Activated CD4-positive, alpha-beta memory T cell treated with anti-CD3 and anti-CD28 coated beads, Interleukin-2, amount 10 ng/mL, durations not matched to agents 7 days and 5 days (primary cell): ENCODE data around the gene TP53AIP1. TPM values are rescaled to one million over a fixed set of nuclear protein-coding genes. Genes with fewer than 3 reads are reported as not detected.

Experiments
- CTCF ChIA-PET: fragments of 350-600 bp; sonication (Branson Sonifier 250); formaldehyde crosslinking; loops from one replicate; lab custom pipeline; 2021; ENCODE audit warnings: antibody characterized with exemption, inconsistent platforms; lab: Charles Lee
- POLR2A ChIA-PET: fragments of 350-600 bp; sonication (Branson Sonifier 250); formaldehyde crosslinking; loops from one replicate; lab custom pipeline; 2021; ENCODE audit warnings: antibody characterized with exemption; lab: Charles Lee
- DNase-seq: peaks from one replicate; pipeline ENCODE4 v3.0.0-alpha.2; 2020
- H3K27ac Mint-ChIP-seq: one replicate; pipeline ENCODE4 v1.8.0; 2021; ENCODE audit warnings: mild to moderate bottlenecking, mixed read lengths
- H3K27me3 Mint-ChIP-seq: one replicate; pipeline ENCODE4 v1.8.0; 2021; ENCODE audit warnings: mixed read lengths
- H3K36me3 Mint-ChIP-seq: one replicate; pipeline ENCODE4 v1.8.0; 2021; ENCODE audit warnings: low read depth, mixed read lengths
- H3K4me1 Mint-ChIP-seq: one replicate; pipeline ENCODE4 v1.8.0; 2021; ENCODE audit warnings: mixed read lengths
- H3K4me3 Mint-ChIP-seq: one replicate; pipeline ENCODE4 v1.8.0; 2021; ENCODE audit warnings: mild to moderate bottlenecking, mixed read lengths
- H3K9me3 Mint-ChIP-seq: one replicate; pipeline ENCODE4 v1.8.0; 2021; ENCODE audit warnings: mixed read lengths
- total RNA-seq, 2 experiments: library from RNA; stranded (reverse); gene quantifications; one replicate each; pipeline ENCODE4 v1.2.3, GENCODE V29; 2021

Gene TP53AIP1
- total RNA-seq, 2 experiments from 2014 or later = not detected

DNA sequence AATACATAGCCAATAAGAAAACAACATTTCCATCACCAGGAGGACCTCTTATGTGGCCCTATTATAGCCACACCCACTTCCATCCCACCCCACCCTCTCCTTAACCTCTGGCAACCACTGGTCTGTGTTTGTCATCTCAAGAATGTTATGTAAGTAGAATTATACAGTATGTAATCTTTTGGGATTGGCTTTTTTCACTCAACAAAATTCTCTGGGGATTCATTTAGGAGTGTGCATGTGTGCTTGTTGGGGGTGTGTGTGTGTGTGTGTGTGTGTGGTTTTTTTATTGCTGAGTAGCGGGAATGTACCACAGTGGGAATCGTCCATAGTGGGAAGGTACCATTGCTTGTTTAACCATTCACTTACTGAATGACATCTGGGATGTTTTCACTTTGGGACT, 46.3 kb downstream of the TP53AIP1 start:
- peaks cover 39% of the 10 kb centered on the region for H3K27me3 Mint-ChIP-seq
- no peak overlapping the region for H3K4me3 Mint-ChIP-seq
- peaks cover 6% of the 10 kb centered on the region for H3K4me1 Mint-ChIP-seq
- H3K36me3 Mint-ChIP-seq = no peaks in the 10 kb centered on the region
- DNase-seq = no peak
- POLR2A ChIA-PET = no interaction called here
- H3K27ac Mint-ChIP-seq = no peak overlapping the region
- no peaks in the 10 kb centered on the region for H3K9me3 Mint-ChIP-seq
- CTCF ChIA-PET = no interaction called here

DNA sequence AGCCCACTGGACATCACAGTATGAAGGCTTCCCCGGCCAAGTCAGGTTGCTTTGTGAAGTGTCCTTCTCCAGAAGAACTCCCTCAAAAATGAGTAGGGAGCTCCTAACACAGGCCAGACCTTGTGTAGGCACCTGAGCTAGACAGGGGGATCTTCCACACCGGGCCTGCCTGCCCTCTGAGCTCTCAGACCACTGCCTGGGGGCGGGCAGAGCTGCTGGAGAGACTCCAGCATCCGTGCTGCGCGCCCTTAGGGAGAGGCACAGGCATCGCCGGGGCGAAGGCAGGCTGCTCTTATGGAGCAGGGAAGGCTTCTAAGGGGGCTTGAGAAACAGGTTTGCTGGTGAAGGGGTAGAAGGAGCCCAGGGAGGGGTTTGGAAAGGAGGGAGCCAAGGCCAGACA, 47.1 kb downstream of the TP53AIP1 start:
- Mint-ChIP-seq H3K4me1 (peaks cover 8% of the 10 kb centered on the region), H3K27me3 (peaks cover 45% of the 10 kb centered on the region), H3K36me3 (no peaks in the 10 kb centered on the region), H3K4me3 (no peak overlapping the region), H3K9me3 (no peaks in the 10 kb centered on the region), H3K27ac (no peak overlapping the region)
- ChIA-PET CTCF (no interaction called here), POLR2A (no interaction called here)
- no peak for DNase-seq

DNA sequence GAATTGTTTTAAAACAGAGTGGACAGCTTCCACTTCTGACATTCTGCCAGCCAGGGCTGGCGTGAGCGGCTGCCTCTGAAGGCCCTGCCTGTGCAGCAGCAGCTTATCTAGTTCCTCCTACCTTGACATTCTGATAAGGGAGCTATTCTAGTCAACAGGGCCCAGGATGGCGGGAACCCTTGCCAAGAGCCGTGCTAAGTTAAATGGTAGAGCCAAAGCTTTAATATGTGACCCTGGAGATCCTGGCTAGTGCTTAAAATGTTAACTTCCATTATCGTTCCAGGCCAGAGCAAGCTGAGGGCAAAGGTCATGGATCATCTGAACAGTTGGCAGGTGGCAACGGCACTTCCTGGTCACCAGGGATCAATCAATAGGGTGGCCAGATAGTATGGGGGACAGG, 48.0 kb downstream of the TP53AIP1 start:
- Mint-ChIP-seq H3K27ac (no peak overlapping the region), H3K4me1 (peaks cover 8% of the 10 kb centered on the region), H3K36me3 (no peaks in the 10 kb centered on the region), H3K4me3 (no peak overlapping the region), H3K9me3 (no peaks in the 10 kb centered on the region), H3K27me3 (peaks cover 52% of the 10 kb centered on the region)
- DNase-seq = no peak
- CTCF ChIA-PET = interaction anchor here (1.1 kb wide), 1 partner anchor 9 kb away, joined by 6 read pairs; no protein-coding TSS in a partner anchor
- POLR2A ChIA-PET = no interaction called here

DNA sequence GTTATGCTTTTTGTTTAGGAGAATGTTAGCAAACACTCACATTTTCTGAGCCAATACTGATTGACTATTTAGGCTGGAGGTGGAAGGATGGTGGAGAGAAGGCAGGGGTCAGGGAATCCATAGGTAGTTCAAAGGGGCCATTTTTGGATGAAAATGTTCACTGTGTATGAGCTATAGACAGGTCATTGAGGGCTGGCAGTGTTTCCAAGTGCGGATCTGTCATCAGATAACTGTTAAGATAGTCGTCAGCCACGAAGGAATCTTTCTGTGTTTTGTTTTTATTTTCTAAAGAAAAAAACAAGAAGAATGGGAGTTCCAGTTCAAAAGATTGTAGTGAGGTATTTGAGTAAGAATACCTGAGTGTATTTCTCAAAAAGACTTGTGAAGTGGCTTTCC, 48.4 kb downstream of the TP53AIP1 start:
- ChIA-PET CTCF (interaction anchor here (1.1 kb wide), 1 partner anchor 9 kb away, joined by 6 read pairs; no protein-coding TSS in a partner anchor), POLR2A (no interaction called here)
- peaks cover 8% of the 10 kb centered on the region for H3K4me1 Mint-ChIP-seq
- H3K9me3 Mint-ChIP-seq = no peaks in the 10 kb centered on the region
- peaks cover 56% of the 10 kb centered on the region for H3K27me3 Mint-ChIP-seq
- H3K4me3 Mint-ChIP-seq = no peak overlapping the region
- H3K27ac Mint-ChIP-seq = no peak overlapping the region
- no peaks in the 10 kb centered on the region for H3K36me3 Mint-ChIP-seq
- DNase-seq = no peak

DNA sequence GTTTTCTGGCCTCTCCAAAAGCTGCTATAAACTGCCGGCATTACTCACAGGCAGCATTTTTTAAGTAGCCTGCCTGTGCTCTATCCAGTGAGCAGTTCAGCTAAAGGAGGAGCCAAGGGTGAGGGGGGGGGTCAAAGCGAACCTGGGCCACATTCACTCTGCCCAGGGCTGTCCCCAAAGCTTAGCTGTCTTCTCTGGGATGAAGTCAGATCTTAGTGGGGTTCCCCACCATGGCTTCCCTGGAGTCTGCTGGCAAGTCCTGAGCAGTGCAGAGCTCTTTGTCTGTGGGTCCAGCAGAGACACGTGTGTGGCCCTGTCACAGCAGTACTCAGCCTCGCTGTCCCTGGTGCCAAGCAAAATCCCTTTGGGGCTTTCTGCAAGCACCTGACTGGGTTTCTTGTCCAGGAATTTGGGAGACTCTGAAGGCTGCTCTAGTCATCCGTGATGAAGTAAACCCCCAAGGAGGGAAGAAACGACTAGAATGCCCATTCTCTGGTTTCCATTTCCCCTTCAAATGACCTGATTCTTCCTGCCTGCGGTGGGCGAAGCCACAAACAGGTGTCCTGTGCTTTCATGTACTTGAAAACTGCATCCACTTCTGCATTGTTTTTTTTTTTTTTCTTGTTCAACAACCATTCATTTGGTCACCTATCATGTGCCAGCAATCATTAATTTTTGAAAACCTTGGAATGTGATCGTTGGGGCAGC, 48.9 kb downstream of the TP53AIP1 start:
- no peak for DNase-seq
- ChIA-PET CTCF (interaction anchor here (0.6 to 1.1 kb wide), 3 partner anchors 9 to 411 kb away, joined by 3 to 4 read pairs (median 4); no protein-coding TSS in a partner anchor), POLR2A (interaction anchor here (0.8 kb wide), 1 partner anchor 10 kb away, joined by 3 read pairs; no protein-coding TSS in a partner anchor)
- peaks cover 8% of the 10 kb centered on the region for H3K4me1 Mint-ChIP-seq
- no peaks in the 10 kb centered on the region for H3K36me3 Mint-ChIP-seq
- H3K9me3 Mint-ChIP-seq = no peaks in the 10 kb centered on the region
- no peak overlapping the region for H3K27ac Mint-ChIP-seq
- H3K4me3 Mint-ChIP-seq = no peak overlapping the region
- peaks cover 57% of the 10 kb centered on the region for H3K27me3 Mint-ChIP-seq

DNA sequence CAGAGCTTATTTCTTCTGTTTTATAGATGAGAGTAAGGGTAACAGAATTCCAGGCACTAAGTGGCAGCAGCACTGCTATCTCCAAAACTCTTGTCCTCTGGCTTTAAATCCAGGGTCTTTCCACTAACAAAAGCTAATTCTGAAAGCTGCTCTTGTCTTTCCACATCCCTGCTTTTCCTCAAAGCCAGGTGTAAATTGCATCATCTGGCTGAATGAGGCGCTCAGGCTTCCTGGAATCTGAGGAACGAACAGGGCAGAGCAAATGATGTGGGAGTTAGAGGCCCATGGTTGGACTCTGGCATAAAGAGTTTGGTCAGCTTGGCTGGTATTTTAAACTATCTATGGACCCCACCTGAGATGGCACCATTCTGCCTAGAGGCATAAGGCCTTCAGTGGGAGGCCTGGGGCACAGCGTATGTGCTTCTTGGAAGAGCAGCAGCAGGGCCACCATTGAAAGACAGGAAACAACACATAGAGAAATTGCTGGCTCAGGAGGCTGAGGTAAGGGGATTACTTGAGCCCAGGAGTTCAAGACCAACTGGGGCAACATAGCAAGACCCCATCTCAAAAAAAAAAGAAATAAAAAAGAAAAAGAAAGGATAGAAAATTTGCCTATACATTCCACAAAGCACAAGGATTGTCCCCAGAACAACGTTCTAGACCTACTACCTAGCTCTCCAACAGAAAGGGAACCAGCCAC, 49.7 kb downstream of the TP53AIP1 start:
- peaks cover 59% of the 10 kb centered on the region for H3K27me3 Mint-ChIP-seq
- no peak overlapping the region for H3K4me3 Mint-ChIP-seq
- no peaks in the 10 kb centered on the region for H3K9me3 Mint-ChIP-seq
- no peak overlapping the region for H3K27ac Mint-ChIP-seq
- no peak for DNase-seq
- H3K36me3 Mint-ChIP-seq = no peaks in the 10 kb centered on the region
- ChIA-PET POLR2A (interaction anchor here (0.7 to 1.2 kb wide), 3 partner anchors 11 to 15 kb away, joined by 3 read pairs; no protein-coding TSS in a partner anchor), CTCF (interaction anchor here (0.6 to 1.1 kb wide), 3 partner anchors 8 to 412 kb away, joined by 3 to 4 read pairs (median 4); no protein-coding TSS in a partner anchor)
- H3K4me1 Mint-ChIP-seq = peaks cover 8% of the 10 kb centered on the region

DNA sequence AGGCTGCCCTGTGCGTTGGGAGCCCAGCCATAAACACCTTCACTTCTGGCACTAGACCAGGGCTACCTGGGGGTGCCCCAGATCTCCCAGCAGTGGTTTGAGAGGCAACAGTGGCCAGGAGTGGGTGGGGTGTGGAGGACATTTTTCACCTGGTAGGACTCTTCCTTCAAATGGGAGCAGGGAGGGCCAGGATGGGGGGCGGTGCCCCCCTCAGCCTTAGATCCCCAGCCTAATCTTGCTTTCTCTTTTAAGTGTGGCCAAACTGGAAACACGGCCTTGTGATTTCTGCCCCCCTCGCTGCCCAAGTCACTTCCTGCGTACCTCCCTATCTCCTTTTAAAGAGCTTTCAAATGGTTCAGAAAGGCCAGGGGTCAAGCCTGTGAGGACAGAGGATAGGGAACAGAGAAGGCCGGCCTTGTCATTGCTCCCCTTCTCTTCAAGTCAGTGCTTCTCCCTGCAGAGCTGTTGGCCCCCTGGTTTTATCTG, 50.7 kb downstream of the TP53AIP1 start:
- H3K4me1 Mint-ChIP-seq = peaks cover 10% of the 10 kb centered on the region
- H3K36me3 Mint-ChIP-seq = no peaks in the 10 kb centered on the region
- H3K9me3 Mint-ChIP-seq = no peaks in the 10 kb centered on the region
- no peak overlapping the region for H3K27ac Mint-ChIP-seq
- ChIA-PET CTCF (no interaction called here), POLR2A (interaction anchor here (1.2 to 1.3 kb wide), 2 partner anchors 10 to 61 kb away, joined by 3 to 4 read pairs; no protein-coding TSS in a partner anchor)
- no peak overlapping the region for H3K4me3 Mint-ChIP-seq
- peaks cover 62% of the 10 kb centered on the region for H3K27me3 Mint-ChIP-seq
- no peak for DNase-seq

DNA sequence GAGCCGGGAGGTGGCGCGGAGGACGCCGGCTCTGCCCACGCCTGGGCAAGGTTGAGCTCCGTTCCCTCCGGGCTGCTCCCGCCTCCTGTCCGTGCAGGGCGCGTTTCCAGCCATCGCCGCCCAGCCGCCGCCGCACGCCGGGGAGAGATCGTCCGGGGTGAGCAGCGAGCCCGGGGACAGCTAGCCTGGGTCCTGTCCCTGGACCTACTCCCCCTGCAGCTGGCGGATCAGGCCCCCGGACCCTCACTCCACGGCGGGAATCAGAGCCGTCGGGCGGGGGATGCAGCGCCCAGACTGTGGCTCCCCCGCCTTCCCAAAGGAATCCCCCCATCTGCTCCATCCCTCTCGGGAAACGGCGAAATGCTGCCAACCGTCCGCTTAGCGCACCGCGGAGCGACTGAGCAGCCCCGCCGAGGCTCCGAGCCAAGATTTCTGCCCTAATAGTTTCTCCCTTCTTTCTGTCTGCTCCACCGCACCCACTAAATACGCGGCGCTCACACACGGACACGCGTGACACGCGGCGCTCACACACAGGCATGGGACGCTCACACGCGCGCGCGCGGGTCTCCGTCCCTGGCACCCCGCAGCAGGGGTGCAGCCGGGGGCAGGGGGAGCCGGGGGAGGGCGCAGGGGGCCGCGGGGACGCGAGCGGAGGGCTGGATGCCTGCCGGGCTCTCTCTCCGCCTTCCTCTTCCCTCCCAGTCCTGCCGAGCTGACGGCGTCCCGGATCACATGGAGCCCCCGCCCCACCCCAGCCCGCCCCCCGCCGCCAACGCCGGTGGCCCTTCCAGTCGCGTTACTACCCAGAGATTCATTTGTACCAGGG, 51.9 kb downstream of the TP53AIP1 start, which contains the start of gene KCNJ5:
TSS of gene KCNJ5 (plus strand) at position 814 of the 826 bp plus-strand sequence. CDS start 19,918 bp downstream, outside the sequence.
- H3K27ac Mint-ChIP-seq = no peak within 1 kb of the TSS
- peak within 1 kb of the TSS; percentile 36 for H3K4me3 Mint-ChIP-seq
- peaks cover 17% of the 10 kb centered on the region for H3K4me1 Mint-ChIP-seq
- ChIA-PET CTCF (interaction anchor here (7.7 kb wide), 1 partner anchor 66 kb away, joined by 164 read pairs; no protein-coding TSS in a partner anchor), POLR2A (no interaction called here)
- no peaks in the 10 kb centered on the region for H3K36me3 Mint-ChIP-seq
- no peak for DNase-seq
- no peaks in the 10 kb centered on the region for H3K9me3 Mint-ChIP-seq
- H3K27me3 Mint-ChIP-seq = peaks cover 66% of the 10 kb centered on the region

DNA sequence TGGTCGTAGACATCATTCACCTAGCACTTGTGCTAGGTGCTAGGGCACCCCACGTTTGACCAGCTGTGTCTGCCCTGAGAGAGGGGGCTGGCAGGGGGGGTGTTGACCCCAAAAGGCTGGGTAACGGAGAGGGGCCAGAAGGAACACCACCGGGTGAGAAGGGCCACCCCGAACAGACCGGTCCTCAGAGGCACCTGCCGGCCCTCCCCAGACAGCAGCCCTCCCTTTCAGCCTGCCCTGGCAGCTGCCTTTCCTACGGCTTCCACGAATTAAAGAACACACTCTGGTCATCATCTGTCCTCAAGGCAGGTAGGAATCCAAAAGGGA, 52.5 kb downstream of the TP53AIP1 start:
- H3K4me3 Mint-ChIP-seq = no peak overlapping the region
- peaks cover 17% of the 10 kb centered on the region for H3K4me1 Mint-ChIP-seq
- no peaks in the 10 kb centered on the region for H3K9me3 Mint-ChIP-seq
- ChIA-PET CTCF (interaction anchor here (7.7 kb wide), 1 partner anchor 67 kb away, joined by 164 read pairs; no protein-coding TSS in a partner anchor), POLR2A (no interaction called here)
- no peak for DNase-seq
- peaks cover 69% of the 10 kb centered on the region for H3K27me3 Mint-ChIP-seq
- H3K27ac Mint-ChIP-seq = no peak overlapping the region
- no peaks in the 10 kb centered on the region for H3K36me3 Mint-ChIP-seq

DNA sequence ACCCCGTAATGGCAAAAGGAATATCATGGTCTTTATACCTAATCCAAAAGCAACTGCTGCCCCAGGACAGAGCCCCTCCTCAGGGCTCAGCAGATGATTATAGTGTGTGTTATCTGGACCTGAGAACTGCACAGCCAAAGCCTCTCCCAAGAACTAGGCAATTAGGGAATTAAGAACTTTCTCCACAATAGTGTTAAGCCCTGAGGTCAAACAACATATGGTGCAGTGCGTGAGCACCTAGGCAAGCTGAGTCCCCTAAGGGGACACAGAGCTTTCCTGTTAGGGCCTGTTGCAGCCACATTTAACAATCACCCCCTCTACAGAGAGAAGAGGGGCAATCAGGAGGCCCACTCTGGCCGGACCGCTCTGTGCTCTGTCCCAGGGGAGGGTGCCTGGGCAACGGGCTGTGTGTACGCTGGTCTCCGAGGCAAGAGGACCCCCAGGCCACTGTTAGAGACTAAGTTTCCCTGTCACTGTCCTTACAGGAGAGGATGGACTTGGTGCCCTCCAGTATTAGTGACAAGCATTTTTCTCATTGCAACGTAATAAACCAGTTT, 52.9 kb downstream of the TP53AIP1 start:
- Mint-ChIP-seq H3K9me3 (no peaks in the 10 kb centered on the region), H3K4me1 (peaks cover 17% of the 10 kb centered on the region), H3K36me3 (no peaks in the 10 kb centered on the region), H3K27me3 (peaks cover 69% of the 10 kb centered on the region), H3K27ac (no peak overlapping the region), H3K4me3 (no peak overlapping the region)
- ChIA-PET CTCF (interaction anchor here (7.7 kb wide), 1 partner anchor 67 kb away, joined by 164 read pairs; no protein-coding TSS in a partner anchor), POLR2A (no interaction called here)
- no peak for DNase-seq

DNA sequence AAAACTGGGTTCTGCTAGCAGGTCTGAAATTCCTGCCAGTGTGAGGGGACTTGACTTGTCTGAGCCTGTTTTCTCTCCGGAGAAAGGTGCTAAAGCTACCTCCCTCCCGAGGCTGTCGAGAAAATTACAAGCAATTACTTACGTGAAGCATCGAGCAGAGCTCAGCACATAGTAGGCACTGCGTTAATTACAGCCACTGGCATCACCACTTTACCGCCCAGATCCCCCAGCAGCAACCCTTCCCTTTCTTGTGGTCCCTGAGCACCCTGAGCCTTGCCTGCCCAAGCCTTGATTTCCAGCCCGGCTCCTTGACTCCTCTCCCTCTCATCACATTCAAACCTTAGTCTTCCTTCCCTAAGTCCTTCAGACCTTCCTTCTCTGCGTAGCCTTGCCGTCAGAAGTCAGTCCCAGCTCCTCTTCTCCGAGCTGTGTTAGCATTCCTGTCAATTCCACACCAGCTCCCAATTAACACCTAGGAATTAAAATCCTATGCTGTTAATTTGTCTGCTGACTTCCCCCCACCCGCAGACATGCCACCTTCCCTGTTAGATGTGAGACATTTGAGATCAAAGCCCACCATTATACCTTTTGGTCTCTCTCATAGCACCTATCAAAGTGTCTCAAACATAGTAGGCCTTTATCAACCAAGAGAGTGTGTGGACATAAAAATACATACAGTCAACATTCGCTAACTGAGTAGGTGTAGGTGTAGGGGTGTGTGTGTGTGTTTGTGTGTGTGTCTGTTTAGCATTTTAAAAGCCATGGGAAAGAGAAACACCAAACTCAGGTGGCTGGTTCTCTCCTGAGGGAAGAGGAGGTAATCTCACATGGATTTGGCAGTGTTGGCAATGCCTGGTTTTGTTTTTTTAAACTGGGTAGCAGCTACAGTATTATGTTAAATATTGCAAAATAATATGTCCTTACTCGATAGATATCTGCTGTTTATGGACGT, 54.4 kb downstream of the TP53AIP1 start:
- POLR2A ChIA-PET = interaction anchor here (0.6 kb wide), 1 partner anchor 1340 kb away, joined by 3 read pairs; no protein-coding TSS in a partner anchor
- DNase-seq = no peak
- peaks cover 66% of the 10 kb centered on the region for H3K27me3 Mint-ChIP-seq
- peaks cover 11% of the 10 kb centered on the region for H3K4me1 Mint-ChIP-seq
- H3K4me3 Mint-ChIP-seq = no peak overlapping the region
- no peaks in the 10 kb centered on the region for H3K36me3 Mint-ChIP-seq
- CTCF ChIA-PET = interaction anchor here (0.5 to 7.7 kb wide), 3 partner anchors 69 to 716 kb away, joined by 3 to 164 read pairs (median 4); no protein-coding TSS in a partner anchor
- no peak overlapping the region for H3K27ac Mint-ChIP-seq
- H3K9me3 Mint-ChIP-seq = no peaks in the 10 kb centered on the region
